ENCODE data around the gene GRB14. TPM values are rescaled to one million over a fixed set of nuclear protein-coding genes. Genes with fewer than 3 reads are reported as not detected.

Gene GRB14
- total RNA-seq, 1 donor from 2014 or later, result 2.7 TPM

GRCh38 chr2:164569378-164569777, 51.9 kb downstream of the GRB14 start:
- DNase-seq (ENCODE audit: extremely low spot score in 2 of 2), result no peak
- Histone ChIP-seq H3K27ac (no peak overlapping the region), H3K9me3 (no peaks in the 10 kb centered on the region), H3K4me3 (no peak overlapping the region), H3K36me3 (no peaks in the 10 kb centered on the region), H3K4me1 (no peaks in the 10 kb centered on the region), H3K27me3 (no peaks in the 10 kb centered on the region)
- TF ChIP-seq CTCF (IDR thresholded peaks at IDR 0.05) (no peak), POLR2A (IDR thresholded peaks at IDR 0.05) (no peak)
- intact Hi-C loops (cut with DNase I), result no loop called here

GRCh38 chr2:164568317-164568716, 53.0 kb downstream of the GRB14 start:
- intact Hi-C loops (cut with DNase I), result no loop called here
- H3K4me3 ChIP-seq, result no peak overlapping the region

DNA sequence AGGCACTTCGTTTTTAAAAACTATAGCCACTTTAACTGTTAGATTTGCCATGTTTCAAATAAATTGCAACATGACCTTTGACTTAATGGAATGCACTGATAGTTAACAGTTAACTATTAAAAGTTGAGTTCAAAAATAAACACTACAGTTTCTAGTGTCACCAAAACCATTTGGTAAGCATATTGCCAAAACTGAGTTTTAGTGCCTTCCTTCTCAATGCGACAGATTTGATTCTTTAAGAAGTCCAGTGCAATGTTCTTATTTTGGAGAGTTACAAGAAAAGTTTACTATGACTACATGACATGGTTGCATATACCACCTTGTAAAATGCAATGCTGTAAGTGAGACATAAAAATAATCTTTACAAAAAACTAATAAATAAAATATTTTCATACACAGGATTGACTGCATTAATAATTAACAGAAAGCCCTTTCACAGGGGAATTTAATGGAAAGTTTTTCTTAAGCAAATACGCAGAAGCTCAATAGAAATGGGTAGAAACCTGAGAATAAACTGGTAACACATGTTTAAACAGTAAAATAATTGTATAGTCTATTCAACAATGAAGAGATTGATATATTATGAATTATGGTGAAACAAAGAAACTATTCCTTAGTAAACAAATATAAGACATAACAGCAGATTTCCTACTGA, 53.8 kb downstream of the GRB14 start:
- DNase-seq (ENCODE audit: extremely low spot score in 2 of 2), result no peak
- Histone ChIP-seq H3K36me3 (no peaks in the 10 kb centered on the region), H3K27ac (no peak overlapping the region), H3K9me3 (no peaks in the 10 kb centered on the region), H3K27me3 (no peaks in the 10 kb centered on the region), H3K4me1 (no peaks in the 10 kb centered on the region), H3K4me3 (no peak overlapping the region)
- intact Hi-C loops (cut with DNase I), result no loop called here
- TF ChIP-seq CTCF (IDR thresholded peaks at IDR 0.05), result no peak

More at GRCh38 chr2:164568317-164568716, 53.0 kb downstream of the GRB14 start:
- Histone ChIP-seq H3K27ac (no peak overlapping the region), H3K27me3 (no peaks in the 10 kb centered on the region), H3K9me3 (no peaks in the 10 kb centered on the region), H3K36me3 (no peaks in the 10 kb centered on the region), H3K4me1 (no peaks in the 10 kb centered on the region)
- DNase-seq (ENCODE audit: extremely low spot score in 2 of 2), result no peak
- TF ChIP-seq CTCF (IDR thresholded peaks at IDR 0.05), result no peak
- TF ChIP-seq POLR2AphosphoS5 (IDR thresholded peaks at IDR 0.05; ENCODE audit: insufficient read depth in 1 of 2, low read depth in 1 of 2), result no peak
- TF ChIP-seq POLR2A (IDR thresholded peaks at IDR 0.05), result no peak

- intact Hi-C loops (cut with DNase I), result no loop called here
- H3K9me3 ChIP-seq, result no peaks in the 10 kb centered on the region
- no peaks in the 10 kb centered on the region for H3K36me3 ChIP-seq
- TF ChIP-seq POLR2A (IDR thresholded peaks at IDR 0.05) (no peak), CTCF (IDR thresholded peaks at IDR 0.05) (no peak), POLR2AphosphoS5 (IDR thresholded peaks at IDR 0.05; ENCODE audit: insufficient read depth in 1 of 2, low read depth in 1 of 2) (no peak)
- H3K27ac ChIP-seq, result no peak overlapping the region
- no peak overlapping the region for H3K4me3 ChIP-seq
- H3K27me3 ChIP-seq, result no peaks in the 10 kb centered on the region
- DNase-seq (ENCODE audit: extremely low spot score in 2 of 2), result no peak
- H3K4me1 ChIP-seq, result no peaks in the 10 kb centered on the region
These were observed 55.9 kb downstream of the GRB14 start for GRCh38 chr2:164565359-164565758.

DNA sequence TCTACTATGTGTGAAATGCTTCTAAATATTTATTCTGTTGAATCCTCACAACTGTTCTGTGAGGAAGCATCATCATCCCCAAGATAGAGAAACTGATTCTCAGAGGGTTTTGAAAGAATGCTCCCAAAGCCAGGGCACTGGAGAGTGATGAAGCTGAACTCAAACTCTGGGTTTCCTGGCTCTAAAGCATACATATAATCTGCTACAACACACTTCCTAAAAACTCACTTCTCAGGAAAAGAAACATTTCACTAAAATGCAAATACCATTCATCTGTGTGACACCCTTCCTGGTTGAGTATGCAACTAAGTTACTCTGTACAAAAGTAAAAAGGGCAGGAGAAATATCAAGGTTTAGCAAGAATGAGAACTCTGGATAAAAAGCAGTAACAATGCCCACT, 58.6 kb downstream of the GRB14 start:
- TF ChIP-seq POLR2AphosphoS5 (IDR thresholded peaks at IDR 0.05; ENCODE audit: insufficient read depth in 1 of 2, low read depth in 1 of 2) (no peak), CTCF (IDR thresholded peaks at IDR 0.05) (no peak), POLR2A (IDR thresholded peaks at IDR 0.05) (no peak)
- H3K27me3 ChIP-seq, result no peaks in the 10 kb centered on the region
- H3K9me3 ChIP-seq, result no peaks in the 10 kb centered on the region
- no peak overlapping the region for H3K27ac ChIP-seq
- H3K36me3 ChIP-seq, result no peaks in the 10 kb centered on the region
- no peaks in the 10 kb centered on the region for H3K4me1 ChIP-seq
- no peak for DNase-seq (ENCODE audit: extremely low spot score in 2 of 2)
- no peak overlapping the region for H3K4me3 ChIP-seq
- intact Hi-C loops (cut with DNase I), result no loop called here

Measured in vagina (tissue), 2 donors.